RCC 7860 (cell line): ENCODE data around the gene SDK2.

Experiments
- DNase-seq: peaks from one replicate; pipeline ENCODE4 v3.0.0-alpha.2; 2015; ENCODE audit warnings: low spot score
- FAIRE-seq: peaks from 2 replicates; lab custom pipeline; 2012; peaks lifted over from hg19 to GRCh38; lab: Jason Lieb, UNC

SDK2 gene

GRCh38 chr17:73654241-73654640 lies 10.0 kb upstream of the SDK2 start:
- FAIRE-seq (no peak), DNase-seq (no peak)

- DNase-seq = no peak
- no peak for FAIRE-seq
Observed at GRCh38 chr17:73653810-73654209, 9.6 kb upstream of the SDK2 start.

GRCh38 chr17:73652886-73653480 lies 8.7 kb upstream of the SDK2 start:
- DNase-seq = no peak
- FAIRE-seq = no peak

- FAIRE-seq (no peak), DNase-seq (no peak)
Observed at GRCh38 chr17:73650617-73651200, 6.5 kb upstream of the SDK2 start.

GRCh38 chr17:73650140-73650539 lies 5.9 kb upstream of the SDK2 start:
- no peak for FAIRE-seq
- no peak for DNase-seq

- FAIRE-seq (no peak), DNase-seq (no peak)
Observed at GRCh38 chr17:73648974-73649373, 4.7 kb upstream of the SDK2 start.

- DNase-seq = no peak
- FAIRE-seq = no peak
Observed at GRCh38 chr17:73648543-73648820, 4.2 kb upstream of the SDK2 start.

- FAIRE-seq (no peak), DNase-seq (no peak)
Observed at GRCh38 chr17:73647772-73648542, 3.7 kb upstream of the SDK2 start.

GRCh38 chr17:73647301-73647695 lies 3.1 kb upstream of the SDK2 start:
- DNase-seq (no peak), FAIRE-seq (no peak)

GRCh38 chr17:73646409-73647300 lies 2.4 kb upstream of the SDK2 start:
- DNase-seq (no peak), FAIRE-seq (no peak)

GRCh38 chr17:73645050-73645871 lies 1.0 kb upstream of the SDK2 start:
- DNase-seq (no peak), FAIRE-seq (no peak)

GRCh38 chr17:73643852-73644144 lies 447 bp downstream of the SDK2 start:
- FAIRE-seq = no peak
- DNase-seq = no peak

GRCh38 chr17:73643001-73643851 lies 1.0 kb downstream of the SDK2 start:
- no peak for FAIRE-seq

GRCh38 chr17:73642659-73643000 lies 1.6 kb downstream of the SDK2 start:
- DNase-seq (no peak), FAIRE-seq (no peak)

More at GRCh38 chr17:73643001-73643851, 1.0 kb downstream of the SDK2 start:
- no peak for DNase-seq

GRCh38 chr17:73641826-73642600 lies 2.2 kb downstream of the SDK2 start:
- DNase-seq (no peak), FAIRE-seq (no peak)

GRCh38 chr17:73640691-73641090 lies 3.6 kb downstream of the SDK2 start:
- FAIRE-seq = no peak
- no peak for DNase-seq

GRCh38 chr17:73639932-73640331 lies 4.3 kb downstream of the SDK2 start:
- FAIRE-seq (no peak), DNase-seq (no peak)

- DNase-seq = no peak
- FAIRE-seq = no peak
Observed at GRCh38 chr17:73639322-73639721, 4.9 kb downstream of the SDK2 start.

GRCh38 chr17:73638556-73638955 lies 5.7 kb downstream of the SDK2 start:
- no peak for DNase-seq
- no peak for FAIRE-seq
